HG03159 (cell line): ENCODE data around the gene RPA3.
"Not testable (repeated sequence)": the region's sequence is repeated elsewhere in the genome, so short reads cannot be mapped to it uniquely, and the experiment has no call there.

Experiments used
- ATAC-seq: cut with Tn5 transposase; IDR thresholded peaks from one replicate; pipeline ENCODE4 v1.9.1; 2021; ENCODE audit warnings: mild to moderate bottlenecking, moderate library complexity; ENCODE audit not compliant: unreplicated experiment

The RPA3 gene

DNA sequence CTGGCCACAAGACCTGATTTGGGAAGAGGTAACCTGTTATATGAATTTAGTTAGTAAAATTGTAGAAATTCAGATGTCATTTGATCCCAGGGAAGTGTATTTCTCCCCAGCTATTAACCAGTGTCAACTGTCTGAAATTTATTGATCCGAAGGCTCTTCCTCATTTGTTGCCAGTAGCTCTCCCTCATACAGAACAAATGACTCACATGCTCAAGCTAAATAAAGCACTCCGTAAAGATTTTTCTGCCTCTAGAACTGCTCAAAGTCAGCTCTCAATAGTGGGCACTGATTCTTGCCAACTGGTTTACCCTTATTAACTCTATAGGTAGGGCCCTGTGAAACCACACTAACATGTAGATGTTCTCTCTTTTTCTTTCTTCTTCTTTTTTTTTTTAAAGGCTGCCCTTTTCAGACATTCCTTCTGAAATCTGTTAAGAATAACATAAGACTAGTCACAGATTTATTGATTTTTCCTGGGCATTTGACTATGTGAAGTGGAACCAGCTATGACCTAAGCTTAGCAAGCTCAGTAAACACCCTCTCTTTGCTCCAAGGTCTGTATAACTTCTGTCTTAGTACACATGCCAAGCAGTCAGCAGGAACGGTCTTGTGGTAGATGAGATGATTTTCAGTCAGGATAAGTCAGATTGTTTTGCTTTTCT lies 21.8 kb downstream of the RPA3 start:
- no peak for ATAC-seq

DNA sequence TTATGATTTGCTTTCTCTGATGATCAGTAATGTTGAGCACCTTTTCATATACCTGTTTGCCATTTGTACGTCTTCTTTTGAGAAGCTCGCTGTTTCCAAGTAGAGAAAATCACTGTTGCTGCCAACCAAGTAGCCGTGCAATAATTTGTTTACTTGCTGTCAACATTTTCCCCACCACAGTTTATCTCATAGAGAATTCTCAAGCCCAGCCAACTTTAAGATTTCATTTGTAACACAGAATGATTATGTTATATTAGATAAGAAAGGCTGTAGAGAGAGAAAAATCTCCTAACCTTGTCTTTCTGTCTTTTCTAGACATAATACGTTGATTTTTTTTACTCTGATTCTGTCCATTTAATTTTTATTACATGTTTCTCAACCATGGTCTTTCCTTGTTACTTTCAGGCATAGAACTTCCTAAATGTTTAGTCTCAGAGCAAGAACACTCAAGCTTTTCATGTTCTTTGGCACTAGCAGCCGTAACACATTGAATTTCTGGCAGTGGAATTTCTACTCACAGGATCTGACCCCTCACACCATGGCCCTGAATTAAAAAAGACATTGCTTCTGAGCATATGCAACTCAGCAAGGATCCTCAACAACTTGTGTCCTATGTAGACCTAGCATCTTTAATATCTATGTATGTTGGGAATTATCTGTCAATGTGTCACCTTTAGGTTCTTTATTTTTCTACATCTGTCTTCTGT lies 23.1 kb downstream of the RPA3 start:
- ATAC-seq = no peak

DNA sequence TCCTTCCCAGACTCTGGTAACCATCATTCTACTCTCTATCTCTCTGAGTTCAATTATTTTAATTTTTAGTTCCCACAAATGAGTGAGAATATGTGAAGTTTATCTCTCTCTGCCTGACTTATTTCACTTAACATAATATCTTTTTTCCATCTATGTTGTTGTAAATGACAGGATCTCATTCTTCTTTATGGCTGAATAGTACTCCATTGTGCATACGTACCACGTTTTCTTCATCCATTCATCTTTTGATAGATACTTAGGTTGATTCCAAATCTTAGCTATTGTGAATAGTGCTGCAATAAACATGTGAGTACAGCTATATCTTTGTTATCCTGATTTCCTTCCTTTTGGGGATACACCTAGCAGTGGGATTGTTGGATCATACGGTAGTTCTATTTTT lies 23.9 kb downstream of the RPA3 start:
- ATAC-seq = no peak

DNA sequence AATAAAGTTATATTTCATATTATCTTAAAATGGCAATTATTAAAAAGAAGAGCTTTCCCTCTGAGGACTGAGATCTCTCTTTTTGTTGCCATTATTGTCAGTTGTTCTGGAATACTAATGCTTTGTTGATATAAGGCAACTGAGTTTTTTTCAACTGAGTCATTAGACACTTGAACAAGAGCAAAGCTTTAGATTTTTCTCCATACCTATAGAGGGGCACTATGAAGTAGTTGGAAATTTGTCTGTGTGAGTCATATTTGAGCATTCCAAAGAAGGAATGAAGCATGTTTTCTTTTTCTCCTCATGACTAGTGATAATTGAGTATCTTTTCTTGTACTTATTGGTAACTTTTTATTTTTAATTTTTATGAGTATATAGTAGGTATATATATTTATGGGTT lies 24.5 kb downstream of the RPA3 start:
- no peak for ATAC-seq

DNA sequence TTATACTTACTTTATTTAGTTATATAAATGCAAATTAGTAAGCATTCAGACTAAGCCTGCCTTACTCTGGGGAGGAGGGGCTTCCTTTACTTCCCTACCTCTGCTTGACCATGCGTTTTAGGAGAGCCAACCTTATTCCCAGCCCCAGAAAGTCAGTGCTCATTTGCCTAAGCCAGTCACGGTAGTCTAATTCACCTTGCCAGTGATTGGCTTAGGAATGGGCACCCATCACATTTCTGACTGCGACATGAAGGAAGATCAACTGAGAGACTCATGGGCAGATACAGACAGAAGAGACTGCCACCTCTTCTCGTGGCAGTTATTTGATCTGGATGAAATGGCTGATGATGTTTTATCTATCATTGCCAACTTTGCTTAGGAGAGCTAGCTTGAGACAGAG lies 29.5 kb downstream of the RPA3 start:
- ATAC-seq = no peak

DNA sequence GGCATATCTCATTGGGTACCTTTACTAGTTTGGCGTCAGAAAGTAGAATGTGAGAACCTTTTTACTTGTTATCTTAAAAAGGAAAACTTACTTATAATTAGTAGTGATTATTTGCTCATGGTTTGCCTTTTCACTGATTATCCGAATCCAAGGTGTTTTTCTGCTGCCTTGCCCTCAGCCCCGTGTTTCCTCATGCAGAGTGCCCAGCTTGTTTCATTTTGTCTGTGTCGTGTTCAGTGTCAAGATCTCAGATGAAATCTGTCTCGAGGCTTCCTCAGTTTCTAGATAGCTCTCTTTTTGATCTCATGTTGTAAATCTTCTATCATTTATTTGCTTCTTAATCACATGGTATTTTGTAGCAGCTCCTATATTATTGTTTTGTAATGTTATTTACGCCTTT lies 30.1 kb downstream of the RPA3 start:
- no peak for ATAC-seq

DNA sequence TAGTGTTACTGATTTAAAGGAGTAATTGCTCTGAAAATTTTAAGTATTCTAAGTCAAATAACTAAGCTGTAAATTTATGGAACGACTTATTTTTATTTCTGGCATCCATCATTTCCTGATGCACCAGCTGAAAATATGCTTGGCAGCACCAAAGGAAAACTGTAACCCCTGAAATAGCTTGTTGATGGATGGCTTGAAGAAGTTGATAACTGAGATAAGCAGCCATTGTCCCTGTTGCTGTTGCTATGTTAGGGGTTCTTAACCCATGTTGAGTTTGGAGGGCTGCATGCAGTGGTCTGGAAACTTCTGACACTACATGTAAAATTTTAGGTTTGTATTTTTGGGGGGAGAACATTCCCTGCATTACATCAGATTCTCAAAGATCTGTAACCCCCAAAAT lies 30.6 kb downstream of the RPA3 start:
- ATAC-seq = no peak

DNA sequence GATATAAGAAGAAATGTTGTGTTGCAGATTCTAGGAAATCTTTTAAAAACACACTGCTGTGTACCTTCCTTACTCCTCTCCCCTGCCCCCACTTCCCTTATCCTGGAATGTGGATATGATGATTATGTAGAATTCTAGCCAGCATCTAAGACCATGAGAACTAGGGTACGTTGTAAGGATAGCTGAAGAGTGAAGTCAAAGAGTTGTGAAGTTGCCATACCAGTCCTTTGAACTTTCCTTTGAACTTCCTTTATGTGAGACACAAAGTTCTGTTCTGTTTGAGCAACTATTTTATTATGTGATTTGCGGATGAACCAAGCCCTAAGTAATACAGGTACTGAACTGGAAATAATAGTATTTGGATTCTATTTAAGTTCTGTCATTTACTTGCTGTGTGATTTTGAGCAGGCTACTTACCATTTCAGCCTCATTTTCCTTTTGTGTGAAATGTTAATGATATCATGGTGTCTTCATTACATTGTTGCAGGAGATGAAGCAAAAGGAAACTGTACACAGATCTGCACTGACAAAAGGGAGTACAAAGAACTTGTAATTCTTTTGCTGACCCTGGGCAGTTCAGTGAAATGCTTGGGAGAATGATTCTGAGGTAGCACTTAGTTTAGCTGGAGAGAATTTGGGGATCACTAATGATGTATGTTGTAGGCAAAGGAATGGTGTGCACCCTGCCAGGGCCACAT lies 31.4 kb downstream of the RPA3 start:
- no peak for ATAC-seq

DNA sequence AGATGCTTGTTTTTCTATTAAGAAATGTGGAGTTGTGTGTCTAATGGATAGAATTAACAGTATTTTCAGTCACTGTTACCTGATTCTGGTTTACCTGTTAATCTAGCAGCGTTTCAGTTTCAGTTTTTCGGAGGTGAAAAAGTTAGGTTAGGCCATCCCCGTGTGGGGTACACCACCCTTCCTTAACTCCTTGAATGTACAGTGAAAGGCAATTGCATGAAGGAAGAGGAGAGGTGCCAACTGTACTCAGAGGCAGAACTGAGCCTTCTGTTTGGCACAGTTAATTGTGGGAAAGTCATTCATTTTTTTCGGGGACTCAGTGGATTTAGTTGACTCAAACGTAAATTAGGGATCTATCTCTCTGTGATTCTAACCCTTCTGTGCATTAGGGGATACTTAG lies 35.5 kb downstream of the RPA3 start:
- ATAC-seq = no peak

DNA sequence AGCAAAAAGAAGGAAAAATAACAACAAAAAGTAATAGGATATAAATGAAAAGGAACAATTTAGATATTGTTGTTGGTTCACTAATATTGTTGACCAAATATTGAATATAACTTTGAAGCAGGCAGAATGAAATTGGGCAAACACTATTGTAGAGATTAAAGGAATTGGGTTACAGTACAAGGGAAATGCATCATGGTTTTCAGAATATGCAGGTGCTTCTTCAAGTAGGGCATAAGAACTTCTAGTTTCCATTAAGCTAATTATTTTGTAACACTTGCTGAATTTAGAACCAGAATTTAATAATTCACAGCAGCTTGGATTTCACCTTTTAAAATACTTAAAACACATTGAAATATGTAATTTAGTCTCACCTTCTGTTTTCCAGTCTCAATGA lies 36.5 kb downstream of the RPA3 start:
- no peak for ATAC-seq

DNA sequence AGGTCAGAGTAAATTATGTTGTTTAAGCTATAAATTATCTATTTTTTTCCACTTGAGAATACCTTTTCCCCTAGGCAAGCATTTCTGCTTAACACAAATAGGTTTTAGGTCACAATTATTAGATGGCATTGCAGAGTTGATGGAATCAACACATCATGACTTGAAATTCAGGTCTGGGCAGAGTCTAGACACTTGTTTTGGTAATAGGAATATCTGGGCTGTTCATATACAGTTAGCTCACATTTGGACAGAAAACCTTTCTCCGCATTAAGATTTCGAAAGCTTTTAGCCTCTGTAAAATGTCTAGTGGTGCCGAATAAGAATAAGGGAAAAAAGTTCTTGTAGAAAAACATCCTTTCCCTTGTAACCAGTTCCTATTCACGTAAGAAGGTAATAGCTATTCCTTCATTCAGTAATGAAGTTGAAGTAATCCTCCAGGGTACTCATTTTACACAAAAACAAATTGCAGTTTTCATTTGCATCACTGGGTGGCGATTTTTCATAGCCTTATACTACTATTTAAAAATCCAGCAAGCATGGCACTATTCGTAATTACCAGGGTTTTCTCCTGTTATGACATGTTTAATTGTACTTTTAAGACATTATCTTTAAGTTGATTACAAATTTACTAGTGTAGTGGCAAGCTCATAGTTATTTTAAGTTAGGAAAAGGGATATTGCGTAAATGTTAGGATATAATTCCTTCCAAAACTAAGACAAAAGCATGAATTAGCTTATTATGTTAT lies 37.0 kb downstream of the RPA3 start:
- ATAC-seq = peak; percentile 73

DNA sequence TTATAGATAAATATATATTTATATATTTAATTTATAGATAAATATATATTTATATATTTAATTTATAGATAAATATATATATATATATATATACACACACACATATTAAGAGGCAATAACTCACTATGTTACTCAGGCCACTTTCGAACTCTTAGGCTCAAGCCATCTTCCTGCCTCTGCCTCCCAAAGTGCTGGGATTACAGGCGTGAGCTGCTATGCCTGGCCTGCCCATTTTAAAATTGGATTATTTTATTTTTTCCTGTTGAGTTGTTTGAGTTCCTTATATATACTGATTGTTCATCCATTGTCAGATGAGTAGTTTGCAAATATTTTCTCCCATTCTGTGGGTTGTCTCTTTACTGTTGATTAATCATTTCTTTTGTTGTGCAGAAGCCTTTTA lies 38.8 kb downstream of the RPA3 start:
- not testable (repeated sequence) for ATAC-seq

DNA sequence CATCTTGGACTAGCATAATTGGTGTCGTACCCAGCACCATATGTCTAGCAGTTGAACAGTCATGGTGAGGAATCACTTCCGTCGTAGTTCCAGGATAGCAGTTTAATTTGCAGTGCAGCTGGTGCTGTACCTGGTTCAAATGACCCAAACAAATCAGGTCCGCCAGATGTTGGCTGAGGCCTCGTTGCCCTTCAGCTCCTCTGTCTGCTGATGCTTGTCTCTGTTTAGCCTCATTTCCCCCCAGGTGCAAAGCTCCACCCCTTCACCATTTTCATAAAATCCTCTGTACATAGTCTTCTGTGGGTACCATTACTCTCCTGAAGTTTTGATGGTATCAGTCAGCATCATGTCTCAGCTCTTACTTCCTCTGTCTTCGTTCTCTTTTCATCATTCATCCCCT lies 42.7 kb downstream of the RPA3 start:
- ATAC-seq = no peak

DNA sequence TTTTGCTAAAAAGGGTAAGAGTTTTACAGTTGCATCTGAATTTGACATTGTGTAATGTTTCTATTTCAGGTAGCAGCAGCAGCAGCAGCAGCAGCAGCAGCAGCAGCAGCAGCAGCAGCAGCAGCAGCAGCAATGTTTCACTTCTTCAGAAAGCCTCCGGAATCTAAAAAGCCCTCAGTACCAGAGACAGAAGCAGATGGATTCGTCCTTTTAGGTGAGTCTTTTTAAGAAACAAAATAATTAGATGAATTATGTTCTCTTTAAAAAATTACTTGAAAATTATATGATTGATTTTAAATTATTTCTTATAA lies 45.2 kb downstream of the RPA3 start:
- no peak for ATAC-seq

DNA sequence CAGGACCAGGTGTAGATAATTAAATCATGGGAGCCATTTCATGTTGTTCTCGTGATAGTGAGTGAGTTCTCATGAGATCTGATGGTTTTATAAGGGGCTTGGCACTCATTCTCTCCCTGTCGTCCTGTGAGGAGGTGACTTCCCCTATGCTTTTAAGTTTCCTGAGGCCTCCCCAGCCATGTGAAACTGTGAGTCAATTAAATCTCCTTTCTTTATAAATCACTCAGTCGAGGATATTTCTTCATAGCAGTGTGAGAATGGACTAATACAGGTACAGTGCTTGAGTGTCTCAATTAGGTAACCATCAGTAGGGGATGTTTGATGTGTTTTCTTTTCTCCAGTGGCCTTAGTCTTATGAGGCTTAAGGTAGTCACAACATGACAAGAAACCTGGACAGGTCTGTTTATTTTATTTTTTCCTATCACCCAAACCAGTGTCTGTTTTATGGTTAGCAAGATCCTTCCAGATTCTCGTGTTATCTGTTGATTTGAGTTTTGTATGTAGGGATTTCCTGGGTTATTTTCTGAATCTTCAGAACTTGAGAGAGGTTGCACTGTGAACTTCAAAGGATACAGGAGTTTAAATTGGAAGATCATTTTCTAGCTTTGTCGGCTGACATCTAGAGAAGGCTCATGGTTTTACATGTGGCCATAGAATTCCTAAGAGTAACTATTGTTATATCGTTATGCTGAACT lies 45.7 kb downstream of the RPA3 start:
- no peak for ATAC-seq

DNA sequence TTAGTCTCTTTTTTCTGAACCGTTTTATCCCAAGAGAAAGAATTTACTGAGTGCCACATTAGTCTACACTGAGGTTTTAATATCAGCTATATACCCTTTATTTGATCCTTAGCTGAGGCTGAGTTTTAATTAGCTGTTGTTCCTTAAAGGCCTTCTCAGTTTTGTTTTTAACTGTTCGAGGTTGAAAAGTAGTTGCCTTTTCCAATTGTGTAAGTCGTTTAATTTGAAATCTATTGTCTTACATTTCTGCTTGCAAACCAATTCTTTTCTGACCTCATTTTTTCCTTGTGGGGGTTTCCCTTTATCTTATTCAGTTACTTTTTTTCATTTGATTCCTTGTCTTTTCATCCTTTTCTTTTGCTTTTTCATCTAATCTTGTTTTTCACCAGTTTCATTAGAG lies 47.0 kb downstream of the RPA3 start:
- ATAC-seq = no peak

DNA sequence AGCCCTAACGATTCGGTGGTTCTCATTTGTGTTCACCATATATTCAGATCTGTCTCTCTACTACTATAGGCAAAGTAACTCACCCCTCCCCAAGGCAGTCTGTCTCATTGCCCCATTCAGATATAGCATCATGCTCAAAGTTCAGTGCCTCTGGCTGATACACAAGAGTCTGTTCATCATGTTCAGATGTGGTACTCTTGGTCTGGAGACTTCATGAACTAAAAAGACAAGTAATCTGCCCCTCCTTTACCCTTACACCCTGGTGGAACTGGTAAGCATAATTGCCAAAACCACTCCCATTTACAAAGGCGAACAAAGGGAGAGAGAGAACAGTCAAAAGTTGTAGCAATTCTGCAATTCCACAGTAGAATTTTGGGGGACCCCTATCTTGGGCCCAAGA lies 47.9 kb downstream of the RPA3 start:
- ATAC-seq = no peak

DNA sequence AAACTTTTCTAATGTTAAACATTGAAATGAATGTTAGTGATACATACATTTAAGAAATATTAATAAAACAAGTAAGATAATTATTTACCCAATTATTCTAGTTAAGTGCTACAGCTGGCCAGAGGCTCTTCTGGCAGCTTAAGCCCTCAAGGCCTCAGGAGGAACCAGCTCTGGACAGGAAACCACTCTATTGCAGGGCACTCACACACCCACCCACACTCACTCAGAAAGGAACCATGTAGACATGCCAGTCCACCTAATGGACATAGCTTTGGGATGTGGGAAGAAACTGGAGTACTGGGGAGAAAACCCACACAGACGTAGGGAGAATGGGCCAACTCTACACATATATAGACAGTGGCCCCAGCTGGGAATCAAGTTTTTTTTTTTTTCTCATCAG lies 49.7 kb downstream of the RPA3 start:
- ATAC-seq = no peak

DNA sequence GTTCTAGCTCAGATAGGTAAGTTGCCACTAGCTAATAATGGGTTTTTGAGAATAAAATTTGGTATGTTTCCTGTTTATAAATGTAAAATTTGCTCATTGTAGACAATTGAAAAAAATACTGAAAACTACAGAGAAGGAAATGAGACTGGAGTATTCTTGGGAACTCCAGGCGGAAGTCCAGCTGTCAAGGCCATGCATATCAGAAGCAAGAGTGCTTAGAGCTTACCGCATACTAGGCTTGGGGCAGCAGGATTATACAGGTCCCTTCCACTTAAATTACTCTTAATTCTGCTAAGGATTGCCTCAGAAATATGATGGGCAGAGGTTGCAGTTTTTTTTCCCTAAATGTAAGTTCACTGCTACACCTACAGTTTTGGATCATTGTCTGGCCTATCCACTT lies 51.2 kb downstream of the RPA3 start:
- ATAC-seq = no peak

DNA sequence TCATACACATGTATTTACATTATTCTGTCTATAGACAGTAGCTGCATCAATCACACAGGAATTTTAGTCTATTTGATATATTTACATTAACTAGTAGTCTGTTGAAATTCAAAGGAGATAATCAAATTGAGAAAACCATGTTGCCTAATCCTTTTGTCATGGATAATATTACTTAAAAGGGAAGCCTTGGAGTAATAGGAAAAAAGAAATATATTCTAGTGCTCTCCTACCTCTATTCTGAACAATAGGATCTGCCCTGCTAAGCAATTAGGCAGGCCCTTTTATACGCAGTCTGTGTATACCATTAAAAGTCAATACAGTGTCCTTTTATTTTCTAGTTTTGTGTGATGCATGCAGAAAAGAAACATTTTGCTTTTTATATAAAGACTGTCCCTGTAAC lies 53.4 kb downstream of the RPA3 start:
- ATAC-seq = no peak

DNA sequence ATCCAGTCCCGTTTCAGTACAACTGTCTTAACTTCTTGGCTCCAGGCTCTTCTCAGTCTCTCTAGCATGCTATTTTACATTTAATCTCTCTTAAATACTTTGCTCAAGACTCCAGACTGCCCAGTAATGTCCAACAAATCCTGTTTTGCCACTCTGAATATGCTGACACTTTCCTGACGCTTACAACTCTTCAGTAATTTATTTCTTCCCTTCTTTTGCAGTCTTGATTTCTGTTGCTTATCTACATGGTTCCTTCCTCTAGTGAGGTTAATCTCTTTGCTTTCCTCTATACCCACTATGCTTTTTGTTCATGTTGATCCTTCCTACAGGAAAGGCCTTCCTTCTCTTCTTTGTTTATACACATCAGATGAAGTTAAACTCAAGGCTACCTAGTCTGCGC lies 54.1 kb downstream of the RPA3 start:
- no peak for ATAC-seq
